ENCODE results near the gene HLA-B. TPM values are rescaled to one million over a fixed set of nuclear protein-coding genes. Genes with fewer than 3 reads are reported as not detected.

The HLA-B gene
- total RNA-seq, 1 donor = 510 TPM

DNA sequence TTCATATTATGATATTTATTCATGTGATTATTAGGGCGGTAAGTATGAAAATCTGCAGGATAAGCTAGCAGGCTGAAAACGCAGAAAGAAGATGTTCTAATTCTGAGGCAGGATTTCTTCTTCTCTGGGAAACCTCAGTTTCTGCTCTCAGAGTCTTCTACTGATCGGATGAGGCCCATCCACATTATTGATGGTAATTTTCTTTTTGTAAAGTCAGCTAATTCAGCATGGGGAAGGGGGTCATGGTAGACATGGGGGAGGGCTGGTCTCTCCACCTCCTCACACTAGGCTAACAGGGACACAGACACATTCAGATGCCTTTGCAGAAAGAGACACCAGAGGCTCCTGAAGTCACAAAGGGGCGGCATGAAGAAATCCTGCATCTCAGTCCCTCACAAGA, 24.7 kb upstream of the HLA-B start:
- Histone ChIP-seq H3K4me3 (ENCODE audit: insufficient read depth, low read length) (no peak overlapping the region), H3K79me2 (ENCODE audit: insufficient read depth, low read length) (no peaks in the 10 kb centered on the region), H3K36me3 (ENCODE audit: insufficient read depth, low read length) (no peaks in the 10 kb centered on the region), H3K27me3 (ENCODE audit: insufficient read depth, low read length) (peaks cover 32% of the 10 kb centered on the region), H4K20me1 (ENCODE audit: insufficient read depth, low read length) (no peaks in the 10 kb centered on the region), H3K27ac (ENCODE audit: low read depth, low read length) (no peak overlapping the region), H2AFZ (ENCODE audit: low read length) (no peak overlapping the region), H3K4me2 (ENCODE audit: insufficient read depth, low read length) (no peak overlapping the region), H3K9me3 (ENCODE audit: low read depth, low read length) (no peaks in the 10 kb centered on the region), H3K4me1 (ENCODE audit: insufficient read depth, low read length) (no peaks in the 10 kb centered on the region)
- TF ChIP-seq, protein P1, sequence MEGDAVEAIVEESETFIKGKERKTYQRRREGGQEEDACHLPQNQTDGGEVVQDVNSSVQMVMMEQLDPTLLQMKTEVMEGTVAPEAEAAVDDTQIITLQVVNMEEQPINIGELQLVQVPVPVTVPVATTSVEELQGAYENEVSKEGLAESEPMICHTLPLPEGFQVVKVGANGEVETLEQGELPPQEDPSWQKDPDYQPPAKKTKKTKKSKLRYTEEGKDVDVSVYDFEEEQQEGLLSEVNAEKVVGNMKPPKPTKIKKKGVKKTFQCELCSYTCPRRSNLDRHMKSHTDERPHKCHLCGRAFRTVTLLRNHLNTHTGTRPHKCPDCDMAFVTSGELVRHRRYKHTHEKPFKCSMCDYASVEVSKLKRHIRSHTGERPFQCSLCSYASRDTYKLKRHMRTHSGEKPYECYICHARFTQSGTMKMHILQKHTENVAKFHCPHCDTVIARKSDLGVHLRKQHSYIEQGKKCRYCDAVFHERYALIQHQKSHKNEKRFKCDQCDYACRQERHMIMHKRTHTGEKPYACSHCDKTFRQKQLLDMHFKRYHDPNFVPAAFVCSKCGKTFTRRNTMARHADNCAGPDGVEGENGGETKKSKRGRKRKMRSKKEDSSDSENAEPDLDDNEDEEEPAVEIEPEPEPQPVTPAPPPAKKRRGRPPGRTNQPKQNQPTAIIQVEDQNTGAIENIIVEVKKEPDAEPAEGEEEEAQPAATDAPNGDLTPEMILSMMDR (IDR thresholded peaks at IDR 0.05; ENCODE audit: extremely low read depth, low read depth, low read length) = no peak
- DNase-seq (ENCODE audit: insufficient read length, low spot score, missing footprints) = no peak

DNA sequence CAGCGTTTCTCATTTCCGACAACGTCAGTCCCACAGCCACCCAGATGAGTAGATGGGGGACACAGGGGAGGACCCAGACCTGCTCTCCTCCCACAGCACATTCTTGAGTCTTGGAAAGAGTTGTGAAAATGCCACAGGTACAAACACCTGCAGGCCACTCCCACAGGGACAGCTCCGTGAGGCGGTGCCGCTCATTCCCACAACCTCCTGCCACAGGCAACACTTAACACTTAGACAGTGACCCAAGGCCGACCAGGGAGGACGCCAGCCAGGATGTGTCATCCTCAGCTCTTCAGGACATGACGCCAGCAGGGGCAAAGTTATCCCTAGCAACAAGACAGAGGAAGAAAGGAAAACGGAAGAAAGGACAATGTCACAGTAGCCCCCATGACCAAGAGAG, 22.9 kb upstream of the HLA-B start:
- no peaks in the 10 kb centered on the region for H3K79me2 ChIP-seq (ENCODE audit: insufficient read depth, low read length)
- peaks cover 40% of the 10 kb centered on the region for H3K27me3 ChIP-seq (ENCODE audit: insufficient read depth, low read length)
- no peak overlapping the region for H3K27ac ChIP-seq (ENCODE audit: low read depth, low read length)
- no peaks in the 10 kb centered on the region for H3K36me3 ChIP-seq (ENCODE audit: insufficient read depth, low read length)
- H3K9me3 ChIP-seq (ENCODE audit: low read depth, low read length) = no peaks in the 10 kb centered on the region
- no peaks in the 10 kb centered on the region for H3K4me1 ChIP-seq (ENCODE audit: insufficient read depth, low read length)
- no peak overlapping the region for H2AFZ ChIP-seq (ENCODE audit: low read length)
- H4K20me1 ChIP-seq (ENCODE audit: insufficient read depth, low read length) = no peaks in the 10 kb centered on the region
- DNase-seq (ENCODE audit: insufficient read length, low spot score, missing footprints) = peak; percentile 36
- no peak overlapping the region for H3K4me3 ChIP-seq (ENCODE audit: insufficient read depth, low read length)
- TF ChIP-seq, protein P1 (IDR thresholded peaks at IDR 0.05; ENCODE audit: extremely low read depth, low read depth, low read length) = no peak
- H3K4me2 ChIP-seq (ENCODE audit: insufficient read depth, low read length) = no peak overlapping the region

DNA sequence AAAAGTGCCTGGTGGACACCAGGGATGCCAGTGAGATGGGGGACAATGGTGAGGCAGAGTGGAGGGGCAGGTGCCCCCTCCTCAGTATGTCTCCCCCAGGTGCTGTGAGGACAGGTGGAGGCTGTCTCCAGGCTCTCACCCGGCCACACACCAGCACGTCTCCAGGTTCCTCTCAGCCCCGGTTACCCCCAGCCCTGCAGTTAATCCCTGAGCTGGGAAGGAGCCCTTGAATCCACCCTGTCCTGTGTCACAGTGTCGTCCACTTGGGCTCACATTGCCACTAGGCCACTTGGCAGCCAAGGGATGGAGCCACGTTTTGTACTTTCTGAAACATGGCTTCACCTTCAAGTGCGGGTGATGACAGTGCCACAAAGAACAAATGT, 21.7 kb upstream of the HLA-B start:
- TF ChIP-seq, protein P1 (IDR thresholded peaks at IDR 0.05; ENCODE audit: extremely low read depth, low read depth, low read length) = no peak

DNA sequence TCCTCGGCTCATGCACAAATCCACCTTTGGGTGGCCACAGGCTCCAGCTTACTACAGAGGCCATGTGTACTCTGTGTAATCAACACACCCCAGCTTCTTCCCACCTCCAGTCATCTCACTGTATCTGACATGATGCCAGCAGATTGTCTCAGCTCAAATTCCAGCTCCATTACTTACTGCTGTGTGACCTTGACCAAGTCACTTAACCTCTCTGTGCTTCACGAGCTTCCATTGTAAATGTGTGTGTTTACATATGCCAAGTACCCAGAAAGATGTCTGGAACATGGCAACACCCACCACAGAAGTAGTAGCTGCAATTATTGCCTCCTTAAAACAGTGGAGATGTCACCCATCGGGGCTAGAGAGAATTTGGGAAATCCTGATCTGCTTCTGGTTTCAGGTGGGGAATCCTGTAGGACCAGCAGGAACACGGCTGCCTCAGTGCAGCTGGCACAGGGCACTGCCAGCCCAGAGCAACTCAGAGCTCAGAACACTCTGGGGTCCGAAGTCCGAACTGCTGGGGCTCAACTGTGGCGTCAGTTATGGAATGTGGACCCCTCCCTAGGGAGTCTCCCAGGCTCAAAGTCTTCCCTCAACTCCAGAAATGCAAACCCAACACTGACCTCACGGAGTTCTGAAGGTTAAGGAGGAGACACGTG, 21.2 kb upstream of the HLA-B start:
- DNase-seq (ENCODE audit: insufficient read length, low spot score, missing footprints) = peak; percentile 29
- TF ChIP-seq, protein P1 (IDR thresholded peaks at IDR 0.05; ENCODE audit: extremely low read depth, low read depth, low read length) = no peak
- H3K79me2 ChIP-seq (ENCODE audit: insufficient read depth, low read length) = no peaks in the 10 kb centered on the region
- no peak overlapping the region for H3K4me3 ChIP-seq (ENCODE audit: insufficient read depth, low read length)
- no peak overlapping the region for H2AFZ ChIP-seq (ENCODE audit: low read length)
- no peak overlapping the region for H3K27ac ChIP-seq (ENCODE audit: low read depth, low read length)
- no peaks in the 10 kb centered on the region for H3K4me1 ChIP-seq (ENCODE audit: insufficient read depth, low read length)
- H3K4me2 ChIP-seq (ENCODE audit: insufficient read depth, low read length) = no peak overlapping the region
- no peaks in the 10 kb centered on the region for H3K36me3 ChIP-seq (ENCODE audit: insufficient read depth, low read length)
- no peaks in the 10 kb centered on the region for H4K20me1 ChIP-seq (ENCODE audit: insufficient read depth, low read length)
- H3K27me3 ChIP-seq (ENCODE audit: insufficient read depth, low read length) = peaks cover 42% of the 10 kb centered on the region
- H3K9me3 ChIP-seq (ENCODE audit: low read depth, low read length) = no peaks in the 10 kb centered on the region

More for the DNA sequence above, 21.7 kb upstream of the HLA-B start:
- Histone ChIP-seq H3K4me3 (ENCODE audit: insufficient read depth, low read length) (no peak overlapping the region), H3K79me2 (ENCODE audit: insufficient read depth, low read length) (no peaks in the 10 kb centered on the region), H3K27ac (ENCODE audit: low read depth, low read length) (no peak overlapping the region), H2AFZ (ENCODE audit: low read length) (no peak overlapping the region), H3K9me3 (ENCODE audit: low read depth, low read length) (no peaks in the 10 kb centered on the region), H3K27me3 (ENCODE audit: insufficient read depth, low read length) (peaks cover 42% of the 10 kb centered on the region), H3K36me3 (ENCODE audit: insufficient read depth, low read length) (no peaks in the 10 kb centered on the region), H3K4me2 (ENCODE audit: insufficient read depth, low read length) (no peak overlapping the region), H3K4me1 (ENCODE audit: insufficient read depth, low read length) (no peaks in the 10 kb centered on the region), H4K20me1 (ENCODE audit: insufficient read depth, low read length) (no peaks in the 10 kb centered on the region)
- peak; percentile 69 for DNase-seq (ENCODE audit: insufficient read length, low spot score, missing footprints)
